ENCODE measurements around the gene PSMB2.

DNA sequence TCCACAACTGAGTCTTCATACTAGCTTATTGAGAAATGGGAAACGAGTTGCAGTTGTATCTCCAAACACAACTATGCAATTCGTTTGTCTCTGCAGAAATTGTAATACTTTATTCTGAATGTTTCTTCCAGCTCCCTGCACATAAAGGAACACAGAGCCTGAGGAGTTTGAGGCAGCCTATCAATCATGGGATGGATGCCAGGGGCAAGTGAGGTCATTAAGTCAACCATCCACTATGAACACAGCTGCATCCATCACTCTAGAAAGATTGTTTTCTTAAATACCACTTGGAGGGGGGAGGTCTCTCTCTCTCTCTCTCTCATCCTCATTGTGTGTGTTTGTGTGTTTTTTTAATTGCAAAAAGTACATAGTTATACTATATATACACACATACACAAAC, 2.9 kb upstream of the PSMB2 start:
- TF ChIP-seq ZNF114 (tag by site-specific recombination; IDR thresholded peaks at IDR 0.05) (no peak), ZNF133 (tag by site-specific recombination; IDR thresholded peaks at IDR 0.05) (no peak)
- TF ChIP-seq, protein P1, sequence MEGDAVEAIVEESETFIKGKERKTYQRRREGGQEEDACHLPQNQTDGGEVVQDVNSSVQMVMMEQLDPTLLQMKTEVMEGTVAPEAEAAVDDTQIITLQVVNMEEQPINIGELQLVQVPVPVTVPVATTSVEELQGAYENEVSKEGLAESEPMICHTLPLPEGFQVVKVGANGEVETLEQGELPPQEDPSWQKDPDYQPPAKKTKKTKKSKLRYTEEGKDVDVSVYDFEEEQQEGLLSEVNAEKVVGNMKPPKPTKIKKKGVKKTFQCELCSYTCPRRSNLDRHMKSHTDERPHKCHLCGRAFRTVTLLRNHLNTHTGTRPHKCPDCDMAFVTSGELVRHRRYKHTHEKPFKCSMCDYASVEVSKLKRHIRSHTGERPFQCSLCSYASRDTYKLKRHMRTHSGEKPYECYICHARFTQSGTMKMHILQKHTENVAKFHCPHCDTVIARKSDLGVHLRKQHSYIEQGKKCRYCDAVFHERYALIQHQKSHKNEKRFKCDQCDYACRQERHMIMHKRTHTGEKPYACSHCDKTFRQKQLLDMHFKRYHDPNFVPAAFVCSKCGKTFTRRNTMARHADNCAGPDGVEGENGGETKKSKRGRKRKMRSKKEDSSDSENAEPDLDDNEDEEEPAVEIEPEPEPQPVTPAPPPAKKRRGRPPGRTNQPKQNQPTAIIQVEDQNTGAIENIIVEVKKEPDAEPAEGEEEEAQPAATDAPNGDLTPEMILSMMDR (tag by site-specific recombination; IDR thresholded peaks at IDR 0.05): no peak
- TF ChIP-seq, protein P2, sequence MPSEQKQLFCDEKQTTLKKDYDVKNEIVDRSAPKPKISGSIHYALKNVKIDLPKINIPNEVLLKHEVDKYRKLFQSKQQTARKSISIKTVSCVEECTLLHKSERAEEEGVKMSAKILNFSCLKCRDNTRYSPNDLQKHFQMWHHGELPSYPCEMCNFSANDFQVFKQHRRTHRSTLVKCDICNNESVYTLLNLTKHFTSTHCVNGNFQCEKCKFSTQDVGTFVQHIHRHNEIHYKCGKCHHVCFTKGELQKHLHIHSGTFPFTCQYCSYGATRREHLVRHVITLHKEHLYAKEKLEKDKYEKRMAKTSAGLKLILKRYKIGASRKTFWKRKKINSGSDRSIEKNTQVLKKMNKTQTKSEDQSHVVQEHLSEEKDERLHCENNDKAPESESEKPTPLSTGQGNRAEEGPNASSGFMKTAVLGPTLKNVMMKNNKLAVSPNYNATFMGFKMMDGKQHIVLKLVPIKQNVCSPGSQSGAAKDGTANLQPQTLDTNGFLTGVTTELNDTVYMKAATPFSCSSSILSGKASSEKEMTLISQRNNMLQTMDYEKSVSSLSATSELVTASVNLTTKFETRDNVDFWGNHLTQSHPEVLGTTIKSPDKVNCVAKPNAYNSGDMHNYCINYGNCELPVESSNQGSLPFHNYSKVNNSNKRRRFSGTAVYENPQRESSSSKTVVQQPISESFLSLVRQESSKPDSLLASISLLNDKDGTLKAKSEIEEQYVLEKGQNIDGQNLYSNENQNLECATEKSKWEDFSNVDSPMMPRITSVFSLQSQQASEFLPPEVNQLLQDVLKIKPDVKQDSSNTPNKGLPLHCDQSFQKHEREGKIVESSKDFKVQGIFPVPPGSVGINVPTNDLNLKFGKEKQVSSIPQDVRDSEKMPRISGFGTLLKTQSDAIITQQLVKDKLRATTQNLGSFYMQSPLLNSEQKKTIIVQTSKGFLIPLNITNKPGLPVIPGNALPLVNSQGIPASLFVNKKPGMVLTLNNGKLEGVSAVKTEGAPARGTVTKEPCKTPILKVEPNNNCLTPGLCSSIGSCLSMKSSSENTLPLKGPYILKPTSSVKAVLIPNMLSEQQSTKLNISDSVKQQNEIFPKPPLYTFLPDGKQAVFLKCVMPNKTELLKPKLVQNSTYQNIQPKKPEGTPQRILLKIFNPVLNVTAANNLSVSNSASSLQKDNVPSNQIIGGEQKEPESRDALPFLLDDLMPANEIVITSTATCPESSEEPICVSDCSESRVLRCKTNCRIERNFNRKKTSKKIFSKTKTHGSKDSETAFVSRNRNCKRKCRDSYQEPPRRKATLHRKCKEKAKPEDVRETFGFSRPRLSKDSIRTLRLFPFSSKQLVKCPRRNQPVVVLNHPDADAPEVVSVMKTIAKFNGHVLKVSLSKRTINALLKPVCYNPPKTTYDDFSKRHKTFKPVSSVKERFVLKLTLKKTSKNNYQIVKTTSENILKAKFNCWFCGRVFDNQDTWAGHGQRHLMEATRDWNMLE (tag by site-specific recombination; conservative IDR thresholded peaks at IDR 0.05; ENCODE audit: low read depth): no peak

Data from HEK293 (cell line).